Upper lobe of left lung (tissue), 4 donors: ENCODE data around the gene DQX1.

Source experiments
- EP300 ChIP-seq, 4 donors: sonication (generic); formaldehyde crosslinking; IDR thresholded peaks; one replicate each; pipeline ENCODE4 v1.5.1; 2017; ENCODE audit warnings: antibody characterized with exemption in 4 of 4, control low read depth in 2 of 4
- TF ChIP-seq, protein P1 (sequence below), 6 experiments: fragments of 450-650 bp in 4 of 6; fragments of 200-600 bp in 2 of 6; sonication (generic) in 2 of 6; IDR thresholded peaks; one replicate each; pipeline ENCODE4 v1.5.1; 2016 to 2019; ENCODE audit warnings: antibody characterized with exemption in 6 of 6

DNA sequence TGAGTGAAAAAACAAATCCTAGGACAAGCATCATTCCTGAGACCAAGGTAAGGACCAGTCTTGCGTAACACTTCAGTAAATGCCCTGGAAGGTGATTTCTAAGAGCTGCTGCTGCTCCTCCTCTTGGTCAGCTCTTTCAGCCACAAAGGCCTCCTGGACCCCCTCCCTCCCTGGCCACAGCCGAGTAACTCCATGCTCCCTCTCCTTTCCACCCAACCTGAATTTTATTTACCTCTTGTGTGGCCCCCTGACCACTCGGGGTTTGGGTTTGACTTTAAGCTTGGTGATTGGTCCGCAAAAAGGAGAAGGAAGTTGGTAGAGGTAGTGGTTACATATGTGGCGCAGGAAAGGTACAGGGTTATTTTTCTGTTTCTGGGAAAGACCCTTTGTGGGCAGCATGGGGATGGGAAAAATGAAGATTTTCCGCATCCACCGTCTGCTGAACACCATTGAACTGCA, 12.9 kb upstream of the DQX1 start:
- TF ChIP-seq EP300 (IDR thresholded peaks at IDR 0.05), result no peak
- TF ChIP-seq, protein P1, sequence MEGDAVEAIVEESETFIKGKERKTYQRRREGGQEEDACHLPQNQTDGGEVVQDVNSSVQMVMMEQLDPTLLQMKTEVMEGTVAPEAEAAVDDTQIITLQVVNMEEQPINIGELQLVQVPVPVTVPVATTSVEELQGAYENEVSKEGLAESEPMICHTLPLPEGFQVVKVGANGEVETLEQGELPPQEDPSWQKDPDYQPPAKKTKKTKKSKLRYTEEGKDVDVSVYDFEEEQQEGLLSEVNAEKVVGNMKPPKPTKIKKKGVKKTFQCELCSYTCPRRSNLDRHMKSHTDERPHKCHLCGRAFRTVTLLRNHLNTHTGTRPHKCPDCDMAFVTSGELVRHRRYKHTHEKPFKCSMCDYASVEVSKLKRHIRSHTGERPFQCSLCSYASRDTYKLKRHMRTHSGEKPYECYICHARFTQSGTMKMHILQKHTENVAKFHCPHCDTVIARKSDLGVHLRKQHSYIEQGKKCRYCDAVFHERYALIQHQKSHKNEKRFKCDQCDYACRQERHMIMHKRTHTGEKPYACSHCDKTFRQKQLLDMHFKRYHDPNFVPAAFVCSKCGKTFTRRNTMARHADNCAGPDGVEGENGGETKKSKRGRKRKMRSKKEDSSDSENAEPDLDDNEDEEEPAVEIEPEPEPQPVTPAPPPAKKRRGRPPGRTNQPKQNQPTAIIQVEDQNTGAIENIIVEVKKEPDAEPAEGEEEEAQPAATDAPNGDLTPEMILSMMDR (IDR thresholded peaks at IDR 0.05), result no peak
